Stimulated activated CD8-positive, alpha-beta memory T cell treated with anti-CD3 and anti-CD28 coated beads, Interleukin-2, amount 100 ng/mL, for 1 hour (primary cell): Measurements from ENCODE around the gene LAMP1.
"Not testable (repeated sequence)": the region's sequence is repeated elsewhere in the genome, so short reads cannot be mapped to it uniquely, and the experiment has no call there.

ENCODE experiments used
- DNase-seq, 2 donors: peaks; one replicate each; pipeline ENCODE4 v3.0.0-alpha.2; 2020; ENCODE audit warnings: low read depth in 2 of 2

LAMP1 gene

GRCh38 chr13:113297370-113298042, 467 bp downstream of the LAMP1 start:
- DNase-seq, result peak; percentile 29 to 33

- DNase-seq, result no peak
Measured at GRCh38 chr13:113298043-113298945, 1.3 kb downstream of the LAMP1 start.

GRCh38 chr13:113299951-113300350, 2.9 kb downstream of the LAMP1 start:
- DNase-seq, result no peak

- DNase-seq, result no peak
Measured at GRCh38 chr13:113302986-113303385, 5.9 kb downstream of the LAMP1 start.

- no peak for DNase-seq
Measured at GRCh38 chr13:113304121-113304520, 7.1 kb downstream of the LAMP1 start.

- DNase-seq, result no peak
Measured at GRCh38 chr13:113305208-113305607, 8.2 kb downstream of the LAMP1 start.

GRCh38 chr13:113307491-113307890, 10.5 kb downstream of the LAMP1 start:
- no peak for DNase-seq

GRCh38 chr13:113309473-113309872, 12.4 kb downstream of the LAMP1 start:
- DNase-seq, result no peak

GRCh38 chr13:113314112-113314511, 17.1 kb downstream of the LAMP1 start:
- DNase-seq, result not testable (repeated sequence)

GRCh38 chr13:113314895-113315470, 17.9 kb downstream of the LAMP1 start:
- DNase-seq, result not testable (repeated sequence)

- no peak for DNase-seq
Measured at GRCh38 chr13:113315992-113316391, 19.0 kb downstream of the LAMP1 start.

GRCh38 chr13:113317031-113317430, 20.0 kb downstream of the LAMP1 start:
- DNase-seq, result no peak

- no peak for DNase-seq
Measured at GRCh38 chr13:113318956-113319355, 21.9 kb downstream of the LAMP1 start.

- DNase-seq, result no peak
Measured at GRCh38 chr13:113319371-113319770, 22.3 kb downstream of the LAMP1 start.

GRCh38 chr13:113320226-113320875, 23.3 kb downstream of the LAMP1 start:
- no peak for DNase-seq

GRCh38 chr13:113321546-113321945, 24.5 kb downstream of the LAMP1 start:
- DNase-seq, result no peak

- no peak for DNase-seq
Measured at GRCh38 chr13:113322043-113322461, 25.0 kb downstream of the LAMP1 start.

- no peak for DNase-seq
Measured at GRCh38 chr13:113322890-113323651, 26.0 kb downstream of the LAMP1 start.

GRCh38 chr13:113323869-113324268, 26.8 kb downstream of the LAMP1 start:
- DNase-seq, result no peak

GRCh38 chr13:113324398-113324797, 27.4 kb downstream of the LAMP1 start:
- no peak for DNase-seq

- no peak for DNase-seq
Measured at GRCh38 chr13:113325779-113326178, 28.7 kb downstream of the LAMP1 start.
